CD4-positive, alpha-beta T cell treated with Interleukin-17A for 1 hour (primary cell): ENCODE data around the gene ABHD14A.

Experiments used
- DNase-seq: peaks from one replicate; pipeline ENCODE4 v3.0.0-alpha.2; 2020

The ABHD14A gene

GRCh38 chr3:52022323-52023100 is 47.6 kb downstream of the ABHD14A start:
- DNase-seq, result no peak

GRCh38 chr3:52023101-52023770 is 48.4 kb downstream of the ABHD14A start:
- DNase-seq, result no peak

GRCh38 chr3:52023860-52024764 is 49.2 kb downstream of the ABHD14A start:
- no peak for DNase-seq

GRCh38 chr3:52024765-52025452 is 50.0 kb downstream of the ABHD14A start:
- DNase-seq, result no peak

GRCh38 chr3:52025453-52025852 is 50.6 kb downstream of the ABHD14A start:
- no peak for DNase-seq

GRCh38 chr3:52026041-52026440 is 51.2 kb downstream of the ABHD14A start:
- DNase-seq, result no peak

GRCh38 chr3:52028572-52028971 is 53.7 kb downstream of the ABHD14A start:
- DNase-seq, result no peak

- DNase-seq, result no peak
Observed at GRCh38 chr3:52029053-52029452, 54.2 kb downstream of the ABHD14A start.

GRCh38 chr3:52029535-52029934 is 54.7 kb downstream of the ABHD14A start:
- no peak for DNase-seq
